Uterus (tissue), 4 donors: ENCODE measurements around the gene AMY2A. TPM values are rescaled to one million over a fixed set of nuclear protein-coding genes. Genes with fewer than 3 reads are reported as not detected.

Source experiments
- small RNA-seq: library from RNA; depleted of rRNA; stranded (forward); fragments of <200 nt; gene quantifications from one replicate; pipeline ENCODE3, GENCODE V24; 2016
- total RNA-seq, 4 donors: library from RNA; depleted of rRNA in 3 of 4; stranded (reverse); fragments of >200 nt in 3 of 4; gene quantifications; one replicate each; pipeline versions ENCODE4 v1.1.0 to v1.2.4, GENCODE V29; 2014 to 2023
- donor health status: DM: yes; HTN: yes; CAD: no.

AMY2A gene
- total RNA-seq, 4 donors from 2014 or later, result 0.27 TPM; not detected in 3

Small RNA genes lying within 50 kb of the gene (small RNA-seq; reads per million reads assigned to genes)
- gene AC105272.1, result not detected

Other genes with a start within 250 kb of the AMY2A start
- gene RNPC3, start 91.7 kb upstream of the AMY2A start, total RNA-seq, result 10 to 100 TPM; 17.6 to 49.1 (median 23.0) TPM
- 10 to 100 TPM; 28.2 to 76.7 (median 41.1) TPM for gene AMY2B, start 45.8 kb upstream of the AMY2A start, total RNA-seq
- 1 to 10 TPM in 1 of 4 donors, under 1 TPM in 1, not detected in 2; 0.76 to 1.1 TPM for gene AMY1A, start 38.3 kb downstream of the AMY2A start, total RNA-seq
- gene AMY1B, start 78.8 kb downstream of the AMY2A start, total RNA-seq, result 1 to 10 TPM in 2 of 4 donors, not detected in 2; 1.1 to 4.6 TPM
- gene AMY1C, start 132.5 kb downstream of the AMY2A start, total RNA-seq, result 1 to 10 TPM in 1 of 4 donors, not detected in 3; 4.0 TPM